Measurements from ENCODE around the gene GJB4.

The GJB4 gene

DNA sequence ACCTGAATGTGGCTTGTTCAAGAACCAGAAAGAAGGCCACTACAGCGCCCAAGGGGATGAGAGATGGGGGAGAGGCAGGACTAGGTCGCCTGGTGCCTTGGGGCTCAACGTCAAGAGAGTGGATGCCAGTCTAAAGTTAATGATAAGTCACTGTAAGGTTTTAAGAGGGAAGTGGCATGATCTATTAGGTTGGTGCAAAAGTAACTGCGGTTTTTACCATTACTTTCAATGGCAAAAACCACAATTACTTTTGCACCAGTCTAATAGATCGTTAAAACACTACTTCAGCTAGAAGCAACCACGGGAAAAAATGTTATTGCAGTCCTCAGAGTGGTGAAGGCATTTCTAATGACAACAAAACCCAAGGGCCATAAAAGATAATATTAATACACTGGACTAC is 18.8 kb downstream of the GJB4 start:
- DNase-seq (ENCODE audit: low spot score) = no peak

DNA sequence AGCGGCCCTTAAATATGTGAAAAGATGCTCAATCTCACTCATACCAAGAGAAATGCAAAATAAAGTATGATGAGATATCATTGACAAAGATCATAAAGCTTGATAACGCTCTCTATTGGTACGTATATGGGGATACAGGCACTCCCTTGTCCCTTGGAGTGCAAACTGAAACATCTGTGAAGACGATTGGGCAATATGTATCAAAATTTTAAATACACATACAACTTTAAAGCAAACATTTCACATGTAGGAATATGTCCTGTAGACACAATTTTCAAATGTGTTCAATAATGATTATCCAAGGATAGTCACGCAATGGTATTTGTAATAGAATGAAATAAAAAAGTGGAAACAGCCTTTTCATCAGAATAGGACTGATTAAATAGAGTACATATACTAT is 19.5 kb downstream of the GJB4 start:
- no peak for DNase-seq (ENCODE audit: low spot score)

DNA sequence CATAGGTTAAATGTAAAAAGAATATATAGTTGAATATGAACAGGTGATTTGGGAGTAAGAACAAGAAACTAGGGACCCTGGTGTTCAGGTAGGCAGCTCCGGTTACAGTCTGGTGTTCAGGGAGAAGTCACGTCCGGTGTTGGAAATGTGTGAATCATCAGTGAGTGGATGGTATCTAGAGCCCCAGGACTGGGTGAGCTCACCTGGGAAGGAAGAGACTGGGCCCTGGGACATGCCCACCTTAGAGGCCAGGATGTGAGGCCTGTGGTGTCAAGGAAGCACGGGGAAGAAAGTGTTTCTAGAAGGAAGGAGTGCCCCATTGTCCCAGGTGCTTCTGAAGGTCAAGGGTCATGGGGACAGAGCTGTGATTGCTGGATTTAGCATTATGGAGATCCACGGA is 20.0 kb downstream of the GJB4 start:
- no peak for DNase-seq (ENCODE audit: low spot score)

DNA sequence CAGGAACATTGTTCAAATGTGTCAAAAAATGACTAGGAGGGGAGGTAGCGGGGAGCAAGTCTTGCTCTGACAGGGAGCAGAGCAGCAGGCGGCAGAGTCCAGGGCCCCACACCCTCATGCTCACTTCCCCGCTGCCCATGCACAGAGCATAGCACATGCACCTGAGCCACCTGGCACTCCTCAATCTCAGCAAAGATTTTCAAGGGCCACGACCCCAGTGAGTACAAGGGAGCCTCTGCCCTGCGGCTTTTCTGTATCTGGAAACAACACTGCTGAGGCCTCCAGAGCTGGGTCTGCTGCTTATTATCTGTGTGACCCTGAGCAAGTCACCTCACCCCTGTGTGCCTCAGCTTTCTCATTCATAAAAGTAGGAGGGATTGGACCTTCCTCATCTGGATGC is 20.4 kb downstream of the GJB4 start:
- no peak for DNase-seq (ENCODE audit: low spot score)

DNA sequence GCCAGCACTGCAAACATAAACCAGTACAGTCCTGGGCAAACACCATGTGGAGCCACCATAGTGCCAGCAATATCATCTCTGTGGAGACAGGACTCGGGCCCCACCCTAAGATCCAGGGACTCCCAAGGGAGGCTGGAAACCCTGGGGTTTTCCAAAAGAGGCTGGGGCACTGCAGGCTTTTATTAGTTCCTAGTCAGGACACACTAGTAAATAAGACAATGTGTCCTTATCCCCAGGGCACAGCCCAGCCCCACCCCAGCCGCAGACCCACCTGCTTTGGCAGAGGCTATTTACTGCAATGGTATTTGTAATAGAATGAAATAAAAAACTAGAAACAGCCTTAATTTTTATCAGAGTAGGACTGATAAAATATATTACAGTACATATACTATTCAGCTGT is 21.0 kb downstream of the GJB4 start:
- no peak for DNase-seq (ENCODE audit: low spot score)

DNA sequence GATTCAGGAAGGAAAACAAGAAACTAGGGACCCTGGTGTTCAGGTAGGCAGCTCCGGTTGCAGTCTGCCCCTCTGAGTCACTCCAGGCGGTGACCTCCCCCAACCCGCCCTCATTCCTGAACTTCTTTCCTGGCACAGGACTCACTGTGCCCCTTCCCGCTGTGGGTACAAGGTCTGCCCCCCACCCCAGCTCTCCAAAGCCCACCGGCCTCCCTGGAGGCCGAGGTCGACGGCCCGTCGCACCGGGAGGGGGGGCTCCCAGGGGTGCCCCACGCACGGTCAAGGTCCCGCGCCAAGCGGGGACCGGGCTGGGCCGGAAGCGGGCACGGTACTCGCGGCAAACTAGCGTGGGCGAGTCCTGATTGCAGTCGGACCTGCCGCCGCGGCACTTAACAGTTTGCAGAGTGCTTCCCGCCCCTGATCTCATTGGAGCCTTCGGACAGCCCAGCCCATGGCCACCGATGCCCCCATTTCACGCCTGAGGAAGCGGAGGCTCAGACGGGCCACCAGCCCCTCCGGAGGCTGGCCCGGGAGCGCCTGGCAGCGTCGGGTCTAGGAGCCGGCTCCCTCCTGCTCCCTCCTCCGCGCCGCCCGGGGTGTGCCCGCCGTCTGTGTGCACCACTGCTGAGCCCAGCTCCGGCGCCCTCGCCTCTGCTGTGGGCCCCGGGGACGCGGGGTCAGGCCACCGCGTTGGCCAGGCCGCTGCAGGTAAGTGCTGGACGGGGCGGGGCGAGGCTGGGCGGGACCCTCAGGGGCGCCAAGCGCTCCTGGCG is 21.7 kb downstream of the GJB4 start, which contains the start of gene GJB3:
TSS of gene GJB3 (plus strand) at position 144 of the 773 bp plus-strand sequence. CDS start 3,549 bp downstream, outside the sequence.
- no peak for DNase-seq (ENCODE audit: low spot score)

DNA sequence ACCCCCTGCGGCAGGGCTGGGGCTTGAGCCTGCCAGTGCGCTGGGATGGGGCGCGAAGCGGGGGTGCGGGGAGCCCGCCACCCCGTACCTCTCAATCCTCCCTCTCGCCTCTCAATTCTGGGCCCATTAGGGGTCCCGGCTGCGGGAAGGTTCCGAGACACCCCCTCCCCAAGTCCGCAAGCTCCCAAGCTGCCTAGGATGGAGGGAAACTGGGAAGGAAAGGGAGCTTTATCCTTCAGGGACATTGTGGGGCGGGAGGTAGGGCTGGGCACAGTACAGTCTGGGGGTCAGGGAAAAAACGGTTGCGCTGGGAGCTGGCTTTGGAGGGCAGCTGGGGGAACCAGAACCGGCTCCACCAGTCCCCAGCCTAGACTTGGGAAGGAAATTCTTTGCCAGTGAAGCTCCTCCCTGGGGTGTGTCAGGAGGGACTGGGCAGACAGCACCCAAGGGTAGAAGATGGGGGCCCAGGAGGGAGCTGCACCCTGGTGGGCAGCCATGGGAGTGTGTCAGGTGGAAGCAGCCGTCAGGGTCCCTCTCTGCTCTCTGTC is 22.4 kb downstream of the GJB4 start:
- no peak for DNase-seq (ENCODE audit: low spot score)

DNA sequence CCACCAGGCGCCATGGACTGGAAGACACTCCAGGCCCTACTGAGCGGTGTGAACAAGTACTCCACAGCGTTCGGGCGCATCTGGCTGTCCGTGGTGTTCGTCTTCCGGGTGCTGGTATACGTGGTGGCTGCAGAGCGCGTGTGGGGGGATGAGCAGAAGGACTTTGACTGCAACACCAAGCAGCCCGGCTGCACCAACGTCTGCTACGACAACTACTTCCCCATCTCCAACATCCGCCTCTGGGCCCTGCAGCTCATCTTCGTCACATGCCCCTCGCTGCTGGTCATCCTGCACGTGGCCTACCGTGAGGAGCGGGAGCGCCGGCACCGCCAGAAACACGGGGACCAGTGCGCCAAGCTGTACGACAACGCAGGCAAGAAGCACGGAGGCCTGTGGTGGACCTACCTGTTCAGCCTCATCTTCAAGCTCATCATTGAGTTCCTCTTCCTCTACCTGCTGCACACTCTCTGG is 25.2 kb downstream of the GJB4 start:
- DNase-seq (ENCODE audit: low spot score) = no peak

DNA sequence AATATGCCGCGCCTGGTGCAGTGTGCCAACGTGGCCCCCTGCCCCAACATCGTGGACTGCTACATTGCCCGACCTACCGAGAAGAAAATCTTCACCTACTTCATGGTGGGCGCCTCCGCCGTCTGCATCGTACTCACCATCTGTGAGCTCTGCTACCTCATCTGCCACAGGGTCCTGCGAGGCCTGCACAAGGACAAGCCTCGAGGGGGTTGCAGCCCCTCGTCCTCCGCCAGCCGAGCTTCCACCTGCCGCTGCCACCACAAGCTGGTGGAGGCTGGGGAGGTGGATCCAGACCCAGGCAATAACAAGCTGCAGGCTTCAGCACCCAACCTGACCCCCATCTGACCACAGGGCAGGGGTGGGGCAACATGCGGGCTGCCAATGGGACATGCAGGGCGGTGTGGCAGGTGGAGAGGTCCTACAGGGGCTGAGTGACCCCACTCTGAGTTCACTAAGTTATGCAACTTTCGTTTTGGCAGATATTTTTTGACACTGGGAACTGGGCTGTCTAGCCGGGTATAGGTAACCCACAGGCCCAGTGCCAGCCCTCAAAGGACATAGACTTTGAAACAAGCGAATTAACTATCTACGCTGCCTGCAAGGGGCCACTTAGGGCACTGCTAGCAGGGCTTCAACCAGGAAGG is 25.8 kb downstream of the GJB4 start:
- no peak for DNase-seq (ENCODE audit: low spot score)

DNA sequence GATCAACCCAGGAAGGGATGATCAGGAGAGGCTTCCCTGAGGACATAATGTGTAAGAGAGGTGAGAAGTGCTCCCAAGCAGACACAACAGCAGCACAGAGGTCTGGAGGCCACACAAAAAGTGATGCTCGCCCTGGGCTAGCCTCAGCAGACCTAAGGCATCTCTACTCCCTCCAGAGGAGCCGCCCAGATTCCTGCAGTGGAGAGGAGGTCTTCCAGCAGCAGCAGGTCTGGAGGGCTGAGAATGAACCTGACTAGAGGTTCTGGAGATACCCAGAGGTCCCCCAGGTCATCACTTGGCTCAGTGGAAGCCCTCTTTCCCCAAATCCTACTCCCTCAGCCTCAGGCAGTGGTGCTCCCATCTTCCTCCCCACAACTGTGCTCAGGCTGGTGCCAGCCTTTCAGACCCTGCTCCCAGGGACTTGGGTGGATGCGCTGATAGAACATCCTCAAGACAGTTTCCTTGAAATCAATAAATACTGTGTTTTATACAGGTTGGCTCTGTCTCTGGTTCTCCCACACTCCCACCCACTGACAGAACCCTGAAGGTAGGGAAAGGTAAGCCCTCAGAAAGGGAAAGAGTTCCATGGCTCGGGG is 26.4 kb downstream of the GJB4 start:
- DNase-seq (ENCODE audit: low spot score) = no peak

DNA sequence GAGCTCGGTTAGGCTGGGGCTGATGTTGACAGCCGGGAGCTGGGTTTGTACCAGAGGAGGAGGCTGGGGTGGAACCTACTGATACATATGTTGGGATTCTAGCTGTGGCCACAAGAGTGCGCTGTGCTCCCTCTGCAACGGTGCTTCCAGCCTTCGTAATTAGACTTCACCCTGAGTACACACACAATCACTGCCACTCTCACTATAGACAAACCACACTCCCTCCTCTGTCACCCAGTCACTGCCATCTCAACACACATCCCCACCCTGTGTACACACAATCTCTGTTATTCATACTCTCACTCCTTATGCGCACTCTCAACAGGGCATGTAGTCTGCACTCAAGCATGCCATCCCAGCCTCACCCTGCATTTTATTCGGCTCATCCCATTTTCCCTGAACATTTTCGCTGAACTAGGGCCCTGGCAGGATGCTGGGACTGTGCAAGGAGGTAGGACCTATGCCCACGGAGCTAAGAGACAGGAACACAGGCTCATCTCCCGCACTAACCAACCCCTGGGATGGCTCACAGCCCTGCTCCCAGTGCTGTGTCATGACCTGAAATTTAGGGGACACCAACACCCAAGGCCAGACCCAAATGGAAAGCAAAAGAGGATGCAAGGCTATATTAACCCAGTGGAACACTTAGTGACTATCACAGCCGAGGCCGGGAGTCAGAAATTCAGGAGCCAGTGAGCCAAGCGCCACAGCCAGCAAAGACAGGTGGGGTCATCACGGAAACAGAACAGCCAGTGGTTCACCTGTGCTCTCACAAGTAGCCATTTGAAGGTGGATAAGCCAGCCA is 27.2 kb downstream of the GJB4 start:
- DNase-seq (ENCODE audit: low spot score) = peak; percentile 59

DNA sequence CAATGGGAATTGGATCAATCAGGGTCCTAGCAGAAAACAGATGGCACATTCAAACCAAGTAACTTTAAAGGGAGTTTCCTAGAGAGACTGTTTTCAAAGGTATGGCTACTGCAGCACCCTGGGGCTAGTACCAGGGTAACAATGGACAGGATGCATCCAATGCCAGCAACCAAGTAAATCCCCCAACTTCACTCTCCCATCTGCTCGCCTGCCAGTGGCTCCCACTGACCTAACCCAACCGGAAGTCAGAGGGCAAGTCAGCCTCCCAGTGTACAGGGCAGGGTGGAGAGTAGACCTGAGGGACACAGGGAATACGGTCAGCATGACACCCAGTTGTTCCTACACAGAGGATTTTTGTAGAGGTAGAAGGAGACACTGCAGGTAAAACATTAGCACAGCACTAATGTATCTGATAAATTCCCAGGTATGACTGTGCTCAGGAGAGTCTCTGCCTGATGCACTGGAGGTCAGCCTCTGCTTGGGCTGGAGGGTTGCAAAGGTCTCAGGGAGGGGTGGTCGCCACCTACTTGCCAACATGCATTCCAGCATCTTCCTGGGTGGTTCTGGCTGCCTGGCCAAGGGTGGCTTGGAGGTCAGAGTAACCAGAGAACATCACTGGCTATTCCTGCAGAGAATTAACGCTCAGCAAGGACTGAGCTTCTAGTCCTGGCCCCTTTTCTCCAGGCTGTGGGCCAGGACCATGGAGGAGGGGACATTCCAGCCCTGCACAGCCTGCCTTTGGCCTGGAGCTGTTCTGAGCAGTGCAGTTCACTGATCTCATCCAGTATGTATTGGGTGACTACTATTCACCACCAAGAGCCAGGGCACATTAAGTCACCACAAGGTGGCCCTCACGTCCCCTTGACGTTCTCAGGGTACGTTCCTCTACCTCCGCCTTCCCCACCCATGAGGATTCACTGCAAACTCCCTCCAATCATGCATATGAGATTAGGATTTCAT is 28.2 kb downstream of the GJB4 start:
- DNase-seq (ENCODE audit: low spot score) = peak; percentile 6

DNA sequence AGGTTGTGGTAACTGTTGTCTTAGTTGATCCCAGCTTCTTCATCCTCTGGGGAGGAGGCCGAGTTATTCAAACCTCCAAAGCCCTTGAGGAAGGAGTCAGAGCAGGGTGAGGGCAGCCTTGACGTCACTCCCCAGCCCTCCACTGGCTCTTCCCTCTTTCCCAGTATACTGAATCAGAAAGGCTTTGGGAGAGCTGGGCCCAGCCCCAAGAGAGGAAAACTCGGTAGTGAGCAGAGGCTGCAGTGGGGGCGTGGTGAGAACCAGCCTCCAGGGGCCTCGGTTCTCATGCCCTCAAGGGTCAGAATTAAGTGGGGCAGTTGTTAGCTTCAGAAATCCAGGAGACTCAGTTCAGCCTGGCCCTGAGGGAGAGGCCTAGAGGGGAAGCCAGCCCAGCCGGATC is 31.4 kb downstream of the GJB4 start:
- DNase-seq (ENCODE audit: low spot score) = no peak

DNA sequence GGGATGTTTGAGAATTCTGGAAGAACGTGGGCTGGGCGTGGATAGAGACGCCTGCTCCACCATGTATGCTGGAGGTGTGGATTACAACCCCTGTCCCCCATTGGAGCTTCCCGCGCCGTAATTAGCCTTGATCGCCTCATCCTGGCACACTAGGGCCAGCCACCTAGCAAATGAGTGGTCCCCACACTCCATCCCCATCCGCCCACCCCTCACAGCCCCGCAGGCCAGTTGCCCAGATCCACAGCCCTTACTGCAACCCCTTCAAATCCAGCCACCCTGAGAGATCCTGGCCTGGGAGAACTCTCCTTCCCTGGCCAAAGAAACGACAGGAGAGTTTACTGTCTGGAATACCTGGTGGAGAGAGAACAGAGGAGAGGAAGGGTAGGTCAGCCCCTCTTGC is 32.9 kb downstream of the GJB4 start:
- DNase-seq (ENCODE audit: low spot score) = no peak

DNA sequence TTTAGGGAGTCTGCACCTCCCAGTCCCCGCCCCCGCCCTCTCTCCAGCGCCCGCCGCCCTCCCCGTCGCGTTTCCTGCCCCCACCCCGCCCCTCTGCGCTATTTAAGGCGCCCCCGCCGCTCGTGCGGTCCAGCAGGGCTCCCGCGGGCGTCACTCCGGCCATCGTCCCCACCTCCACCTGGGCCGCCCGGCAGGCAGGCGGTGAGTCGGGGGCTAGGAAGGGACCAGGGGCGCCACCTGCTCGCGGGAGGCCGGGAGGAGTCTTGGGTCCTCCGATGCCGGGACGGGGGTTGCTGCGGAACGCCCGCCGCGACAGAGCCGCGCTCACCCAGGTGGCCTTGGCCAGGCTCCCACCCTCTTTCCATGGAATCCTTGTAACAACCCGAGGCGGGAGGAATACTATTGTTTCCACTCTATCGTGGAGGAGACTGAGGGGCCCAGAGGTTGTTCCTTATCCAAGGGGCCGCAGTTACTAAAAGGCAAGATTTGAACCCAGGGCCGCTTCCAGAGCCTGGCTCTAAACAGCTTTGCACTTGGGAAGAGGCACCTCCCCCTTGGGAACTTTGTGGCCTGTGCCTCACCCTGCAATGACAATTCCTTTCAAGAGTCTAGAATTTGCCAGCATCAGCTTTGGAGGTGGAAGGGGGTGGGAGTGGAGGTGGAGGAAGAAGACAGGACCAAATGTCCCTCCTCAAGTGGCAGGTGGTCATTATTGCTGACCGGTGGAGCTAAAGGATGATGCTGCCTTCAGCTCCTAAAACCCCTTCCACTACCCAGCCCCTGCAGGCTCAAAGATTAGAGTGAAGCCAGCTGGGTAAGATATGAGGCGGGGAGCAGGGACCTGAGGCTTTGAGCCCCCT is 33.6 kb downstream of the GJB4 start, which contains the start of gene GJA4:
TSS of gene GJA4 (plus strand) at position 132 of the 860 bp plus-strand sequence. CDS start 1,215 bp downstream, outside the sequence.
- DNase-seq (ENCODE audit: low spot score) = no peak

DNA sequence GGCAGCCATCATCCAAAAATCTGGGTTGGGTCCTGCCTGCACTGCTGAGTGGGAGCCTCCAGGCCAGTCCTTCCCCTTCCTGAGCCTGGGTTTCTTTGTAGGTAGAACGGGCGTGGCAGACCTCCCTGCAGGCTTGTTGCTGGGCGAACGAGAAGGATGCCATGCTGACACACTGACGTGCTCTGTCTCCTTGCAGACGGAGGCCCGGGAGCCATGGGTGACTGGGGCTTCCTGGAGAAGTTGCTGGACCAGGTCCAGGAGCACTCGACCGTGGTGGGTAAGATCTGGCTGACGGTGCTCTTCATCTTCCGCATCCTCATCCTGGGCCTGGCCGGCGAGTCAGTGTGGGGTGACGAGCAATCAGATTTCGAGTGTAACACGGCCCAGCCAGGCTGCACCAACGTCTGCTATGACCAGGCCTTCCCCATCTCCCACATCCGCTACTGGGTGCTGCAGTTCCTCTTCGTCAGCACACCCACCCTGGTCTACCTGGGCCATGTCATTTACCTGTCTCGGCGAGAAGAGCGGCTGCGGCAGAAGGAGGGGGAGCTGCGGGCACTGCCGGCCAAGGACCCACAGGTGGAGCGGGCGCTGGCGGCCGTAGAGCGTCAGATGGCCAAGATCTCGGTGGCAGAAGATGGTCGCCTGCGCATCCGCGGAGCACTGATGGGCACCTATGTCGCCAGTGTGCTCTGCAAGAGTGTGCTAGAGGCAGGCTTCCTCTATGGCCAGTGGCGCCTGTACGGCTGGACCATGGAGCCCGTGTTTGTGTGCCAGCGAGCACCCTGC is 34.7 kb downstream of the GJB4 start:
- DNase-seq (ENCODE audit: low spot score) = no peak

DNA sequence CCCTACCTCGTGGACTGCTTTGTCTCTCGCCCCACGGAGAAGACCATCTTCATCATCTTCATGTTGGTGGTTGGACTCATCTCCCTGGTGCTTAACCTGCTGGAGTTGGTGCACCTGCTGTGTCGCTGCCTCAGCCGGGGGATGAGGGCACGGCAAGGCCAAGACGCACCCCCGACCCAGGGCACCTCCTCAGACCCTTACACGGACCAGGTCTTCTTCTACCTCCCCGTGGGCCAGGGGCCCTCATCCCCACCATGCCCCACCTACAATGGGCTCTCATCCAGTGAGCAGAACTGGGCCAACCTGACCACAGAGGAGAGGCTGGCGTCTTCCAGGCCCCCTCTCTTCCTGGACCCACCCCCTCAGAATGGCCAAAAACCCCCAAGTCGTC is 35.2 kb downstream of the GJB4 start:
- no peak for DNase-seq (ENCODE audit: low spot score)

DNA sequence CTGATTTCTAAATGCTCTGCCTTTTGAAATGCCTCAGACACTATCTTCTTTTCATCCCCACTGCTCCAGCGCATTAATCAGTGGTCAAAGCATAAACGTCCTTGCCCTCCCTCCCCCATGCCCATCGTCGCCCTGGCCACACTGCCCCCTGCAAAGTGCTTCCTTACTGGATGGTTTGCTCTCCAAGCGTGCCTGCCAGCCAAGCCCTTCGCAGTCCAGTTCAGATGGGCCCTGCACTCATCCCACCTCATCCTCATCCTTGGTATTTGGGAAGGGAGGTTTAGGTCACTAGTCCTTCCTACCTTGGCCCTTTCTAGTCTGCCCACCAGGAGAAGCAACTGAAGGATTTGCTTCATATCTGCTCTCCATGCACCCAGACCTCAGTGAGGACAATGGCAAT is 36.4 kb downstream of the GJB4 start:
- no peak for DNase-seq (ENCODE audit: low spot score)

DNA sequence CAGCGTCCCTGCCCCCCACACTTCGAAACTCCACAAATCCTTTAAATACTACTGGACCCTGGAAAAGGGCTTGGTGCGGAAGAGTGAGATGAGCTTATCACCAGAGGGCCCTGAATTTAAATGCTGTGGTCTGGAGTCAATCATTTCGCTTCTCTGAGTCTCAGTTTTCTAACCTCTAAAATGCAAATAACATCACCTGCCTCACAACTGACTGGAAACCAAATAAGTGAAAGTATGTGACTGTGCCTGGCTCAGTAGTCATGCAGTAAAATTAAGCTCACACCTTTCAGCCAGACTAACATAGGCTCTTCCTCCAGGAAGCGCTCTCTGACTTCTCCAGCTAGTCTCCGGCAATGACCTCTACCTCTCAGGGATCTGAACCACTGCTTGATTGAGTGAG is 37.5 kb downstream of the GJB4 start:
- DNase-seq (ENCODE audit: low spot score) = no peak

Measured in hematopoietic multipotent progenitor cell treated with erythropoietin and hydrocortisone succinate and interleukin-3 and kit ligand, for 17 days (in vitro differentiated cells).